Central memory CD8-positive, alpha-beta T cell (primary cell): ENCODE results near the gene SGMS1.
"Not testable (repeated sequence)": the region's sequence is repeated elsewhere in the genome, so short reads cannot be mapped to it uniquely, and the experiment has no call there.

Experiments used
- ATAC-seq: fragments of 150-1000 bp; cut with Tn5 transposase; replicated peaks from 2 replicates; pipeline ENCODE4 v1.10.0; 2022; ENCODE audit warnings: mild to moderate bottlenecking, moderate FRiP score, moderate number of reproducible peaks; ENCODE audit not compliant: poor library complexity, severe bottlenecking; ENCODE audit errors: extremely low read depth
- DNase-seq, 2 donors: peaks; one replicate each; pipeline ENCODE4 v3.0.0; 2021; ENCODE audit warnings: low spot score in 2 of 2
- H3K27ac Mint-ChIP-seq: one replicate; pipeline ENCODE4 v1.8.0; 2022; ENCODE audit warnings: low read depth, mild to moderate bottlenecking, moderate library complexity, mixed read lengths
- H3K27me3 Mint-ChIP-seq: one replicate; pipeline ENCODE4 v1.8.0; 2022; ENCODE audit warnings: mixed read lengths
- H3K36me3 Mint-ChIP-seq: one replicate; pipeline ENCODE4 v1.8.0; 2022; ENCODE audit warnings: mild to moderate bottlenecking, moderate library complexity, mixed read lengths; ENCODE audit not compliant: insufficient read depth
- H3K4me1 Mint-ChIP-seq: one replicate; pipeline ENCODE4 v1.8.0; 2022; ENCODE audit warnings: mixed read lengths
- H3K4me3 Mint-ChIP-seq: one replicate; pipeline ENCODE4 v1.8.0; 2022; ENCODE audit warnings: mild to moderate bottlenecking, moderate library complexity, mixed read lengths
- H3K9me3 Mint-ChIP-seq: one replicate; pipeline ENCODE4 v1.8.0; 2022; ENCODE audit warnings: mixed read lengths

The SGMS1 gene

GRCh38 chr10:50541317-50541716 is 82.4 kb downstream of the SGMS1 start:
- Mint-ChIP-seq H3K9me3 (no peaks in the 10 kb centered on the region), H3K4me3 (no peak overlapping the region), H3K36me3 (no peaks in the 10 kb centered on the region), H3K27ac (no peak overlapping the region), H3K27me3 (no peaks in the 10 kb centered on the region), H3K4me1 (peaks cover 67% of the 10 kb centered on the region)
- DNase-seq, result no peak
- ATAC-seq, result no peak

- Mint-ChIP-seq H3K4me3 (no peak overlapping the region), H3K9me3 (no peaks in the 10 kb centered on the region), H3K27me3 (no peaks in the 10 kb centered on the region), H3K4me1 (peaks cover 66% of the 10 kb centered on the region), H3K27ac (no peak overlapping the region), H3K36me3 (no peaks in the 10 kb centered on the region)
- no peak for ATAC-seq
- DNase-seq, result no peak
These were observed 83.0 kb downstream of the SGMS1 start for GRCh38 chr10:50540826-50541122.

GRCh38 chr10:50540069-50540825 is 83.5 kb downstream of the SGMS1 start:
- no peaks in the 10 kb centered on the region for H3K36me3 Mint-ChIP-seq
- no peaks in the 10 kb centered on the region for H3K27me3 Mint-ChIP-seq
- no peak overlapping the region for H3K4me3 Mint-ChIP-seq
- no peak overlapping the region for H3K27ac Mint-ChIP-seq
- H3K9me3 Mint-ChIP-seq, result no peaks in the 10 kb centered on the region
- H3K4me1 Mint-ChIP-seq, result peaks cover 65% of the 10 kb centered on the region
- peak; percentile 54 for ATAC-seq
- no peak for DNase-seq

- DNase-seq (no peak), ATAC-seq (peak; percentile 50)
- Mint-ChIP-seq H3K27me3 (no peaks in the 10 kb centered on the region), H3K4me1 (peaks cover 56% of the 10 kb centered on the region), H3K36me3 (no peaks in the 10 kb centered on the region), H3K27ac (no peak overlapping the region), H3K4me3 (no peak overlapping the region), H3K9me3 (no peaks in the 10 kb centered on the region)
These were observed 85.0 kb downstream of the SGMS1 start for GRCh38 chr10:50538555-50539398.

GRCh38 chr10:50536617-50537240 is 87.0 kb downstream of the SGMS1 start:
- H3K36me3 Mint-ChIP-seq, result no peaks in the 10 kb centered on the region

GRCh38 chr10:50534748-50535376 is 88.9 kb downstream of the SGMS1 start:
- not testable (repeated sequence) for H3K4me3 Mint-ChIP-seq, ATAC-seq, H3K27me3 Mint-ChIP-seq, H3K36me3 Mint-ChIP-seq, H3K9me3 Mint-ChIP-seq, DNase-seq
- Mint-ChIP-seq H3K4me1 (peaks cover 28% of the 10 kb centered on the region), H3K27ac (peak overlapping the region; percentile 49)

More at GRCh38 chr10:50536617-50537240, 87.0 kb downstream of the SGMS1 start:
- Mint-ChIP-seq H3K4me3 (no peak overlapping the region), H3K27me3 (no peaks in the 10 kb centered on the region), H3K4me1 (peaks cover 38% of the 10 kb centered on the region), H3K9me3 (no peaks in the 10 kb centered on the region), H3K27ac (no peak overlapping the region)
- ATAC-seq (no peak), DNase-seq (no peak)

- Mint-ChIP-seq H3K9me3 (no peaks in the 10 kb centered on the region), H3K36me3 (no peaks in the 10 kb centered on the region), H3K27me3 (no peaks in the 10 kb centered on the region), H3K27ac (no peak overlapping the region), H3K4me1 (peaks cover 31% of the 10 kb centered on the region), H3K4me3 (no peak overlapping the region)
- no peak for ATAC-seq
- no peak for DNase-seq
These were observed 90.5 kb downstream of the SGMS1 start for GRCh38 chr10:50533296-50533695.

- Mint-ChIP-seq H3K27me3 (no peaks in the 10 kb centered on the region), H3K4me3 (no peak overlapping the region), H3K27ac (peak overlapping the region; percentile 8), H3K9me3 (no peaks in the 10 kb centered on the region), H3K4me1 (peaks cover 42% of the 10 kb centered on the region), H3K36me3 (no peaks in the 10 kb centered on the region)
- no peak for DNase-seq
- ATAC-seq, result no peak
These were observed 92.2 kb downstream of the SGMS1 start for GRCh38 chr10:50531388-50532077.

GRCh38 chr10:50529660-50530059 is 94.1 kb downstream of the SGMS1 start:
- ATAC-seq (no peak), DNase-seq (no peak)
- Mint-ChIP-seq H3K9me3 (no peaks in the 10 kb centered on the region), H3K4me1 (peaks cover 40% of the 10 kb centered on the region), H3K27me3 (no peaks in the 10 kb centered on the region), H3K27ac (no peak overlapping the region), H3K4me3 (no peak overlapping the region), H3K36me3 (no peaks in the 10 kb centered on the region)

- H3K4me1 Mint-ChIP-seq, result peaks cover 45% of the 10 kb centered on the region
- no peak for DNase-seq
- H3K27me3 Mint-ChIP-seq, result no peaks in the 10 kb centered on the region
- no peaks in the 10 kb centered on the region for H3K36me3 Mint-ChIP-seq
- no peak for ATAC-seq
- no peak overlapping the region for H3K4me3 Mint-ChIP-seq
- H3K9me3 Mint-ChIP-seq, result no peaks in the 10 kb centered on the region
- peak overlapping the region; percentile 79 for H3K27ac Mint-ChIP-seq
These were observed 95.5 kb downstream of the SGMS1 start for GRCh38 chr10:50528206-50528605.

GRCh38 chr10:50527442-50528043 is 96.2 kb downstream of the SGMS1 start:
- peak overlapping the region; percentile 16 for H3K4me3 Mint-ChIP-seq
- peak in 1 of 2 donors; percentile 41 for DNase-seq
- H3K4me1 Mint-ChIP-seq, result peaks cover 52% of the 10 kb centered on the region
- H3K9me3 Mint-ChIP-seq, result no peaks in the 10 kb centered on the region
- no peaks in the 10 kb centered on the region for H3K27me3 Mint-ChIP-seq
- no peaks in the 10 kb centered on the region for H3K36me3 Mint-ChIP-seq
- peak; percentile 94 for ATAC-seq
- H3K27ac Mint-ChIP-seq, result peak overlapping the region; percentile 79

GRCh38 chr10:50526185-50526584 is 97.6 kb downstream of the SGMS1 start:
- Mint-ChIP-seq H3K9me3 (no peaks in the 10 kb centered on the region), H3K36me3 (no peaks in the 10 kb centered on the region), H3K4me3 (no peak overlapping the region), H3K4me1 (peaks cover 60% of the 10 kb centered on the region), H3K27me3 (no peaks in the 10 kb centered on the region), H3K27ac (peak overlapping the region; percentile 79)
- no peak for ATAC-seq
- DNase-seq, result no peak
